ENCODE measurements around the gene DHRS13.

DNA sequence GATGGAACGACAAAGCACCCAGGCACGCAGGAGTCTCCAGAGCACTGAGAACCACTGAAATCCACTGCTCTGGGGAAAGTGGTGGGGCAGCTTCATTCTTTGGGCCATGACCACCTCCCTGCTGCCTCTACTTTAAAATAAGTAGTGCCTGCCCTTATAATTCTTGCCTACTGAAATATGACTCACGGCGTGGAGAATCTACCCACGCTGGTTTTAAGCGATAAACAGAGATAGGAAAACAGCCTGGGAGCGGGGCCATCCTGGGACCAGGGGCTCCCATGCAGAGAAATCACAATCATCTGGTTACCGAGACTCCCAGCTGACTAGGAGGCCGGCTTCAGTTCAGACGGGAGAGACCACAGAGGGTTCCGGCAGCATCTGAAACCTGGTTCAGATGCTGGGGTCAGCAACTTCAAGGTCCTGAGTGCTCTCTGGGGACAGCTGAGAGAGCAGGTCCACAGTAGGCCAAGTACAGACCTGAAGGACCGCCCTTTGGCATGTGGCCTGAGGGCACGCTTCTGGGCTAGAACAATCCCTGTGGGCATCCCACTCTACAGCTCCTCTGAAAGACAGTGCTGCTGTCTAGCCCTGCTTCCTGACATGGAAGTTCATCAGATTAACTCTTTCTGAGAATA lies 8.6 kb upstream of the DHRS13 start:
- TF ChIP-seq, protein P1, sequence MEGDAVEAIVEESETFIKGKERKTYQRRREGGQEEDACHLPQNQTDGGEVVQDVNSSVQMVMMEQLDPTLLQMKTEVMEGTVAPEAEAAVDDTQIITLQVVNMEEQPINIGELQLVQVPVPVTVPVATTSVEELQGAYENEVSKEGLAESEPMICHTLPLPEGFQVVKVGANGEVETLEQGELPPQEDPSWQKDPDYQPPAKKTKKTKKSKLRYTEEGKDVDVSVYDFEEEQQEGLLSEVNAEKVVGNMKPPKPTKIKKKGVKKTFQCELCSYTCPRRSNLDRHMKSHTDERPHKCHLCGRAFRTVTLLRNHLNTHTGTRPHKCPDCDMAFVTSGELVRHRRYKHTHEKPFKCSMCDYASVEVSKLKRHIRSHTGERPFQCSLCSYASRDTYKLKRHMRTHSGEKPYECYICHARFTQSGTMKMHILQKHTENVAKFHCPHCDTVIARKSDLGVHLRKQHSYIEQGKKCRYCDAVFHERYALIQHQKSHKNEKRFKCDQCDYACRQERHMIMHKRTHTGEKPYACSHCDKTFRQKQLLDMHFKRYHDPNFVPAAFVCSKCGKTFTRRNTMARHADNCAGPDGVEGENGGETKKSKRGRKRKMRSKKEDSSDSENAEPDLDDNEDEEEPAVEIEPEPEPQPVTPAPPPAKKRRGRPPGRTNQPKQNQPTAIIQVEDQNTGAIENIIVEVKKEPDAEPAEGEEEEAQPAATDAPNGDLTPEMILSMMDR (IDR thresholded peaks at IDR 0.05), result no peak
- TF ChIP-seq POLR2A (IDR thresholded peaks at IDR 0.05; ENCODE audit: low read length) (no peak), HOXA7 (CRISPR knock-in tag; IDR thresholded peaks at IDR 0.05) (no peak), ZNF302 (CRISPR knock-in tag; IDR thresholded peaks at IDR 0.05) (no peak)

Measured in A549 (cell line).